Endodermal cell (in vitro differentiated cells): ENCODE results near the gene HMCN2. TPM values are rescaled to one million over a fixed set of nuclear protein-coding genes. Genes with fewer than 3 reads are reported as not detected.

ENCODE experiments used
- DNase-seq: peaks from one replicate; pipeline ENCODE4 v3.0.0-alpha.2; 2017
- H3K27ac ChIP-seq: 2 replicates; pipeline ENCODE4 v1.5.1; 2013; ENCODE audit warnings: mild to moderate bottlenecking, low read depth, low read length, moderate library complexity
- H3K27me3 ChIP-seq: 2 replicates; pipeline ENCODE4 v1.6.1; 2013; ENCODE audit warnings: mild to moderate bottlenecking, low read length, moderate library complexity; ENCODE audit not compliant: insufficient read depth, control insufficient read depth, poor library complexity, severe bottlenecking
- H3K36me3 ChIP-seq: 2 replicates; pipeline ENCODE4 v1.7.0; 2013; ENCODE audit warnings: mild to moderate bottlenecking, low read length, moderate library complexity; ENCODE audit not compliant: control insufficient read depth, insufficient read depth
- H3K4me1 ChIP-seq: one replicate; pipeline ENCODE4 v1.7.0; 2013; ENCODE audit warnings: low read length; ENCODE audit not compliant: control insufficient read depth, insufficient read depth
- H3K4me3 ChIP-seq: 2 replicates; pipeline ENCODE4 v1.5.1; 2013; ENCODE audit warnings: mild to moderate bottlenecking, low read length, moderate library complexity
- H3K9ac ChIP-seq: 2 replicates; pipeline ENCODE4 v1.6.1; 2013; ENCODE audit warnings: mild to moderate bottlenecking, low read length, moderate library complexity; ENCODE audit not compliant: poor library complexity, severe bottlenecking; ENCODE audit errors: extremely low read depth
- H3K9me3 ChIP-seq: 2 replicates; pipeline ENCODE4 v1.6.1; 2013; ENCODE audit warnings: mild to moderate bottlenecking, low read length, moderate library complexity; ENCODE audit not compliant: control insufficient read depth
- H3K27ac Mint-ChIP-seq: 2 replicates; pipeline ENCODE4 v1.8.0; 2020; ENCODE audit warnings: mixed read lengths
- H3K27me3 Mint-ChIP-seq: 2 replicates; pipeline ENCODE4 v1.8.0; 2021; ENCODE audit warnings: mild to moderate bottlenecking, mixed read lengths; ENCODE audit not compliant: insufficient read depth
- H3K36me3 Mint-ChIP-seq: 2 replicates; pipeline ENCODE4 v1.8.0; 2020; ENCODE audit warnings: low read depth, mixed read lengths
- H3K4me1 Mint-ChIP-seq: 2 replicates; pipeline ENCODE4 v1.8.0; 2020; ENCODE audit warnings: mixed read lengths
- H3K4me3 Mint-ChIP-seq: 2 replicates; pipeline ENCODE4 v1.8.0; 2020; ENCODE audit warnings: mild to moderate bottlenecking, moderate library complexity, mixed read lengths
- H3K9me3 Mint-ChIP-seq: 2 replicates; pipeline ENCODE4 v1.8.0; 2020; ENCODE audit warnings: mild to moderate bottlenecking, mixed read lengths
- CTCF ChIP-seq: fragments of 200-600 bp; sonication (generic); conservative IDR thresholded peaks from 2 replicates; pipeline ENCODE4 v1.5.0; 2021; ENCODE audit warnings: antibody characterized with exemption, mild to moderate bottlenecking
- WGBS, 2 experiments: methylation state at CpG; one replicate each; pipeline versions ENCODE4 v1.1.5 to v1.1.7; 2013; ENCODE audit warnings: missing lambda C conversion rate in 2 of 2, mixed read lengths in 1 of 2; ENCODE audit not compliant: insufficient coverage in 1 of 2, insufficient read length in 1 of 2; 5-methylcytosine and 5-hydroxymethylcytosine counted together
- total RNA-seq, 2 donors: library from RNA; stranded (reverse); fragmentation: NEBNext Ultra II Directional in 1 of 2; extraction: Animal tissue kit (Norgen Biotek cat#: 25700) in 1 of 2; gene quantifications; 2 replicates in 1 of 2; 3 replicates in 1 of 2; pipeline ENCODE4 v1.2.1, GENCODE V29; 2021

The HMCN2 gene
- total RNA-seq, 2 donors from 2014 or later: 3.3 to 3.9 TPM

GRCh38 chr9:130402645-130403440 lies 137.3 kb downstream of the HMCN2 start:
- Histone ChIP-seq H3K4me1 (no peaks in the 10 kb centered on the region), H3K36me3 (no peaks in the 10 kb centered on the region), H3K27me3 (no peaks in the 10 kb centered on the region), H3K9me3 (no peaks in the 10 kb centered on the region), H3K4me3 (no peak overlapping the region), H3K27ac (no peak overlapping the region), H3K9ac (no peak overlapping the region)
- Mint-ChIP-seq H3K36me3 (no peaks in the 10 kb centered on the region), H3K27ac (no peak overlapping the region), H3K4me1 (no peaks in the 10 kb centered on the region), H3K4me3 (no peak overlapping the region), H3K27me3 (no peaks in the 10 kb centered on the region), H3K9me3 (no peaks in the 10 kb centered on the region)
- no peak for TF ChIP-seq CTCF
- DNase-seq: no peak
- WGBS, 2 experiments: 90 to 91% methylated on average over 17 to 28 of the region's 28 CpGs

GRCh38 chr9:130405657-130406257 lies 140.2 kb downstream of the HMCN2 start:
- Histone ChIP-seq H3K4me1 (no peaks in the 10 kb centered on the region), H3K36me3 (no peaks in the 10 kb centered on the region), H3K9ac (no peak overlapping the region), H3K9me3 (no peaks in the 10 kb centered on the region), H3K27ac (no peak overlapping the region), H3K27me3 (no peaks in the 10 kb centered on the region), H3K4me3 (no peak overlapping the region)
- Mint-ChIP-seq H3K4me1 (no peaks in the 10 kb centered on the region), H3K4me3 (no peak overlapping the region), H3K27me3 (no peaks in the 10 kb centered on the region), H3K36me3 (no peaks in the 10 kb centered on the region), H3K27ac (no peak overlapping the region), H3K9me3 (no peaks in the 10 kb centered on the region)
- DNase-seq: no peak
- WGBS, 2 experiments: 93 to 98% methylated on average over 19 to 22 of the region's 22 CpGs
- TF ChIP-seq CTCF: no peak

GRCh38 chr9:130406278-130406895 lies 140.8 kb downstream of the HMCN2 start:
- Mint-ChIP-seq H3K4me3 (no peak overlapping the region), H3K9me3 (no peaks in the 10 kb centered on the region), H3K27ac (peak overlapping the region; percentile 39), H3K36me3 (no peaks in the 10 kb centered on the region), H3K27me3 (no peaks in the 10 kb centered on the region), H3K4me1 (no peaks in the 10 kb centered on the region)
- H3K4me1 ChIP-seq: no peaks in the 10 kb centered on the region
- H3K27me3 ChIP-seq: no peaks in the 10 kb centered on the region
- no peak for TF ChIP-seq CTCF
- DNase-seq: no peak
- WGBS, 2 experiments: 82 to 84% methylated on average over 8 to 10 of the region's 10 CpGs
- no peaks in the 10 kb centered on the region for H3K9me3 ChIP-seq
- H3K27ac ChIP-seq: no peak overlapping the region
- H3K36me3 ChIP-seq: no peaks in the 10 kb centered on the region
- no peak overlapping the region for H3K9ac ChIP-seq
- no peak overlapping the region for H3K4me3 ChIP-seq
